Chondrocyte (in vitro differentiated cells): ENCODE measurements around the gene ATF6. TPM values are rescaled to one million over a fixed set of nuclear protein-coding genes. Genes with fewer than 3 reads are reported as not detected.

Experiments used
- DNase-seq: peaks from one replicate; pipeline ENCODE4 v3.0.0; 2021; ENCODE audit warnings: mixed read lengths, low spot score
- H3K27ac Mint-ChIP-seq: one replicate; pipeline ENCODE4 v1.8.0; 2021; ENCODE audit warnings: mild to moderate bottlenecking, moderate library complexity, mixed read lengths; ENCODE audit not compliant: unreplicated experiment
- H3K27me3 Mint-ChIP-seq: 2 replicates; pipeline ENCODE4 v1.8.0; 2021; ENCODE audit warnings: low read depth, mixed read lengths
- H3K36me3 Mint-ChIP-seq: 2 replicates; pipeline ENCODE4 v1.8.0; 2021; ENCODE audit warnings: low read depth, mixed read lengths
- H3K4me1 Mint-ChIP-seq: 2 replicates; pipeline ENCODE4 v1.8.0; 2021; ENCODE audit warnings: low read depth, mild to moderate bottlenecking, mixed read lengths
- H3K4me3 Mint-ChIP-seq: one replicate; pipeline ENCODE4 v1.8.0; 2021; ENCODE audit warnings: mild to moderate bottlenecking, moderate library complexity, mixed read lengths; ENCODE audit not compliant: unreplicated experiment
- H3K9me3 Mint-ChIP-seq: 2 replicates; pipeline ENCODE4 v1.8.0; 2021; ENCODE audit warnings: low read depth, mixed read lengths
- CTCF ChIP-seq: fragments of 200-600 bp; sonication (generic); IDR thresholded peaks from 2 replicates; pipeline ENCODE4 v1.5.0; 2021; ENCODE audit warnings: antibody characterized with exemption, mild to moderate bottlenecking, moderate library complexity
- total RNA-seq: library from RNA; stranded (reverse); gene quantifications from 3 replicates; pipeline ENCODE4 v1.2.1, GENCODE V29; 2021

The ATF6 gene
- total RNA-seq, 1 donor from 2014 or later, result 29.1 TPM

GRCh38 chr1:162003830-162004215, 237.7 kb downstream of the ATF6 start:
- H3K4me1 Mint-ChIP-seq, result peaks cover 31% of the 10 kb centered on the region
- no peak for DNase-seq
- peak overlapping the region; percentile 92 for H3K27ac Mint-ChIP-seq
- no peak for TF ChIP-seq CTCF
- H3K27me3 Mint-ChIP-seq, result no peaks in the 10 kb centered on the region
- no peaks in the 10 kb centered on the region for H3K9me3 Mint-ChIP-seq
- peaks cover 24% of the 10 kb centered on the region for H3K36me3 Mint-ChIP-seq
- peak overlapping the region; percentile 40 for H3K4me3 Mint-ChIP-seq

DNA sequence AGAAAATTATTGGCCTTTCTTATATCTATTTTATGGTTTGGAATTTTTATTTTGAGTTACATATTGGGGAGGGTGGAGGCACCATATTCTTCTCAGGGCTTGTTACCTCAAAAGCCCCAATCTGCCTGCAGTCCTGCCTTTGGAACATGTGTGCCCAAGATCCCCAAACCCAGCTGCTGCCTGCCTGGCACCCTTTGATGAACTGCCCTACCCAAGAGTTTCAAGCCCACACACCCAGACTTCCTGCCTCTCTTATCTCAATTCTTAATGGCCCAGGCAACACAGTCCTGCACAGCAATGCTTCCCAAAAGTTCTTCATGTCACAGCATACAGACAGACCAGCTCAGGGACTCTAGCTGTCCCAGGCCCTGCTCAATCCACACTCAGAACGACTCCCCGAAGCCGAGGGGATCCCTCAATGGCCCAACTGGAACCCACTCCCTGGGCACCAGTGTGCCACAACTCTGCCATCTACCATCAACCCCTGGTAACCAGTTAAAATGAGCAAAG, 238.4 kb downstream of the ATF6 start:
- H3K36me3 Mint-ChIP-seq, result peaks cover 25% of the 10 kb centered on the region
- H3K27ac Mint-ChIP-seq, result peak overlapping the region; percentile 92
- H3K27me3 Mint-ChIP-seq, result no peaks in the 10 kb centered on the region
- TF ChIP-seq CTCF, result no peak
- no peak overlapping the region for H3K4me3 Mint-ChIP-seq
- no peaks in the 10 kb centered on the region for H3K9me3 Mint-ChIP-seq
- no peak for DNase-seq
- H3K4me1 Mint-ChIP-seq, result peaks cover 31% of the 10 kb centered on the region

DNA sequence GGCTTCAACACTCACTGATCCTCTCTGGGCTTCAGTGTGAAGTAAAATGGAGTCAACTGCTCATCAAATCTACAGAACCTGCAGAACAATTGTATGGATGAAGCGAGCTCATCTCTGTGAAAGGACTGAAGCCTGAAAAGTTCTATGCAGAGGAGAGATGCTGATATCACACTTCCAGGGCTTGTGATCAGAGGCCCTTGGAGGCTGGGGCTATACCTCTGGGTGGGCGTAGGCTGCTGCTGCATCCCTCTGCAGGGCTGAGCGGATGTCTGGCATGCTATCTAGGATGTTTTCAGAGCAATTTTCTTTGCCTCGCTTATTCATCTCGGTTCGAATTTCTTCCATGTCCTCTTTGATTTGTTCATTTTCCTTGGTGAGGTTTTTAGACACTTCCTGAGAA, 240.0 kb downstream of the ATF6 start:
- no peak for DNase-seq
- Mint-ChIP-seq H3K4me3 (no peak overlapping the region), H3K27ac (no peak overlapping the region), H3K27me3 (no peaks in the 10 kb centered on the region), H3K4me1 (peaks cover 36% of the 10 kb centered on the region), H3K36me3 (peaks cover 35% of the 10 kb centered on the region), H3K9me3 (no peaks in the 10 kb centered on the region)
- TF ChIP-seq CTCF, result no peak

GRCh38 chr1:162007466-162007865, 241.3 kb downstream of the ATF6 start:
- Mint-ChIP-seq H3K27me3 (no peaks in the 10 kb centered on the region), H3K9me3 (no peaks in the 10 kb centered on the region), H3K27ac (no peak overlapping the region), H3K4me1 (peaks cover 36% of the 10 kb centered on the region), H3K4me3 (no peak overlapping the region), H3K36me3 (peaks cover 40% of the 10 kb centered on the region)
- no peak for TF ChIP-seq CTCF
- no peak for DNase-seq

DNA sequence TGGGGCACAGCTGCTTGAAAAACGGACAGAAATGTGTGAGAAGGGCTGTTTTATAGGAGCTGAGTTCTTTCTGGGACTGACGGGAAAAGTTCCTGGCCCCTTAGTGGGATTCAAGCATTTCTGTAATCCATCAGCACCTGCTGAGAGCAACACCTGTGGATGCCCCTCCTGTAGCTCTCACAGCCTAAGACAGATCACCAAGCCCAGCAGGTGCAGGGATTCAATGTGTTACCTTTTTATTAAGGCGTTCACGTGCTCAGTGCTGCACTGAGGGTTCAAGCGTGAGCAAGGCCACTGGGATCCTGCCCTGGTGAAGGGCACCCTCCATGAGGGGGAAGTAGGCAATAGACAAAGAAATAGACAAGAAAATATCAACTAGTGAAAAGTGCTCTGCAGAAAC, 242.7 kb downstream of the ATF6 start:
- Mint-ChIP-seq H3K36me3 (peaks cover 46% of the 10 kb centered on the region), H3K4me3 (no peak overlapping the region), H3K27me3 (no peaks in the 10 kb centered on the region), H3K27ac (no peak overlapping the region), H3K9me3 (no peaks in the 10 kb centered on the region), H3K4me1 (peaks cover 23% of the 10 kb centered on the region)
- DNase-seq, result no peak
- no peak for TF ChIP-seq CTCF
